ENCODE measurements around the gene SNX25.

GRCh38 chr4:185341841-185342240 lies 132.4 kb downstream of the SNX25 start:
- TF ChIP-seq, protein P1, sequence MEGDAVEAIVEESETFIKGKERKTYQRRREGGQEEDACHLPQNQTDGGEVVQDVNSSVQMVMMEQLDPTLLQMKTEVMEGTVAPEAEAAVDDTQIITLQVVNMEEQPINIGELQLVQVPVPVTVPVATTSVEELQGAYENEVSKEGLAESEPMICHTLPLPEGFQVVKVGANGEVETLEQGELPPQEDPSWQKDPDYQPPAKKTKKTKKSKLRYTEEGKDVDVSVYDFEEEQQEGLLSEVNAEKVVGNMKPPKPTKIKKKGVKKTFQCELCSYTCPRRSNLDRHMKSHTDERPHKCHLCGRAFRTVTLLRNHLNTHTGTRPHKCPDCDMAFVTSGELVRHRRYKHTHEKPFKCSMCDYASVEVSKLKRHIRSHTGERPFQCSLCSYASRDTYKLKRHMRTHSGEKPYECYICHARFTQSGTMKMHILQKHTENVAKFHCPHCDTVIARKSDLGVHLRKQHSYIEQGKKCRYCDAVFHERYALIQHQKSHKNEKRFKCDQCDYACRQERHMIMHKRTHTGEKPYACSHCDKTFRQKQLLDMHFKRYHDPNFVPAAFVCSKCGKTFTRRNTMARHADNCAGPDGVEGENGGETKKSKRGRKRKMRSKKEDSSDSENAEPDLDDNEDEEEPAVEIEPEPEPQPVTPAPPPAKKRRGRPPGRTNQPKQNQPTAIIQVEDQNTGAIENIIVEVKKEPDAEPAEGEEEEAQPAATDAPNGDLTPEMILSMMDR (IDR thresholded peaks at IDR 0.05): no peak
- TF ChIP-seq RAD21 (IDR thresholded peaks at IDR 0.05; ENCODE audit: low read length): no peak
- TF ChIP-seq POLR2AphosphoS5 (IDR thresholded peaks at IDR 0.05; ENCODE audit: low read depth, low read length): no peak
- TF ChIP-seq TAF1 (IDR thresholded peaks at IDR 0.05; ENCODE audit: borderline replicate concordance, low read depth, low read length): no peak
- no peak for TF ChIP-seq MEF2A (IDR thresholded peaks at IDR 0.05; ENCODE audit: borderline replicate concordance, low read depth)
- TF ChIP-seq MAX (IDR thresholded peaks at IDR 0.05; ENCODE audit: low read depth): no peak
